Measurements from ENCODE around the gene BRS3.
"Not testable (repeated sequence)": the region's sequence is repeated elsewhere in the genome, so short reads cannot be mapped to it uniquely, and the experiment has no call there.

Gene BRS3

DNA sequence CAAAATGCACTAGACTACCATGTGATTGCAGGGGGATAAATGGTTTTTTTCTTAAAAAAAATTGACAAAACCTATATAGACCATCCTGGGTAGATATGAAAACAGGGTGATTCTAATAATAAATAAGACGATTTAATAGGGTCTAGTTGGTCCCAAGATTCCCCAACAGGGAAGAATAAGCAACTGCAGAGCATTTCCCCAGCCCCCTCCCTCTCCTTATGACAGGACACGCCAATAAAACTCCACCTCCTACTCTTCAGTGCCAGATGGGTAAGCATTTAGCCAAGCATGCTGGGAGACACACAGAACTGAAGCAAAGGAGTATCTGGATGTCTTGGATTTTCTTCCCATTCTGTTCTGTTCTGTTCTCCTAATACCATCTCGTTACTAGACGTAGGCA is at the start of gene BRS3:
BRS3 (plus strand) TSS at position 301 of the 400 bp plus-strand sequence. CDS start 168 bp downstream, outside the sequence.
- Histone ChIP-seq H3K4me3 (no peak within 1 kb of the TSS), H3K27ac (no peak within 1 kb of the TSS)

DNA sequence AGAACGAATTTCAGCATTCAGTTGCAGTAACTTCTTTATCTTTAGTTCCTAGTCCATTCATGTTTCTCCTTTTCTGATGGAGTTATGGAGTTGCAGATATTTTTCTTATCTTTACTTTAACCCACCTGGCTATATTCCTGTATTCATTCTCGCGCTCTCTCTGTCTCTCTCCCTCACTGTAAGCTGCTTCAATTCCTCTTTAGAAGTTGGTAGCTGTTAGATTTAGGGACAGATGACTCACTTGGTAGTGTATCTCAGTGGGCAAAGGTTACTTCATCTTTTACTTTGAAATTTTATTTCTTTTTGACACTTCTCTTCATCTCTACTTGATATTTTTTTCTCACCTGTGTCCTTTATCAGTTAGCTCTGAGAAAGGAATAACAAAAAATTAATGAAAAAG is 49.6 kb upstream of the BRS3 start:
- H3K4me3 ChIP-seq: no peak overlapping the region
- no peak overlapping the region for H3K27ac ChIP-seq

DNA sequence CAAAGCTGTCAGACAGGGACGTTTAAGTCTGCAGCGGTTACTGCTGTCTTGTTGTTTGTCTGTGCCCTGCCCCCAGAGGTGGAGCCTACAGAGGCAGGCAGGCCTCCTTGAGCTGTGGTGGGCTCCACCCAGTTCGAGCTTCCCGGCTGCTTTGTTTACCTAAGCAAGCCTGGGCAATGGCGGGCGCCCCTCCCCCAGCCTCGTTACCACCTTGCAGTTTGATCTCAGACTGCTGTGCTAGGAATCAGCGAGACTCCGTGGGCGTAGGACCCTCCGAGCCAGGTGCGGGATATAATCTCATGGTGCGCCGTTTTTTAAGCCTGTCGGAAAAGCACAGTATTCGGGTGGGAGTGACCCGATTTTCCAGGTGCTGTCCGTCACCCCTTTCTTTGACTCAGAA is 42.1 kb upstream of the BRS3 start:
- H3K4me3 ChIP-seq, H3K27ac ChIP-seq: not testable (repeated sequence)

DNA sequence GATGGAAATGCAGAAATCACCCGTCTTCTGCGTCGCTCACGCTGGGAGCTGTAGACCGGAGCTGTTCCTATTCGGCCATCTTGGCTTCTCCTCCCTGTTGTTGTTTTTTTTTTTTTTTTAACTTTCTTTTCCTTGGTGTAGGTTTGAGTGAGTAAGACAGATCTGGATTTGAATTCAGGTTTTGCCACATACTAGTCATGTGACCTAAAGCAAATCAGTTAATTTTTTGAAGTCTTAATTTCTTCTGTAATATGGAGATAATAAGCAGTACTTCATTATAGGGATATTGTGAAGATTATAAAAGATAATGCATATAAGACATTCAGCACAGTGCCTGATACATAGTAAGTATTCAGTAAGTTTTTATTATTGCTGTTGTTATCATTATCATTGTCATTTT is 41.5 kb upstream of the BRS3 start:
- H3K4me3 ChIP-seq: no peak overlapping the region
- H3K27ac ChIP-seq: no peak overlapping the region

DNA sequence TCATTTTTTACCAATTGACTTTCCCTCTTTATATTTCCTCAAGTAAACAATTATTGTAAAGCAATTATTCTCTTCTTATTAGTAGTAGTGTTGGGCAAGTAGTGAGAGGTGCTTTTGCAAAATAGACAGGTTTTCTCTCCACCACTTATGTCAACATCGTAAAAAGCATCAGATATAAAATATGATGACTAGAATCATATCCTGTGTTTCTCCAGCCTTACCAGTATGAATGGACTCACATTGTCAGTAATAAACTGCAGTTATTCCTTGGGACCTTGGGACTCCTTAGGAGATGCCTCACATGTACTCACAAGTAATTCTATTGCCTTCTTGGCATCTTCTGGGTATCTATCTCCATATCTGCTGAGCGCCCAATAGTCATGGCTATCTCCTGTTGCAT is 40.4 kb upstream of the BRS3 start:
- Histone ChIP-seq H3K27ac (no peak overlapping the region), H3K4me3 (no peak overlapping the region)

DNA sequence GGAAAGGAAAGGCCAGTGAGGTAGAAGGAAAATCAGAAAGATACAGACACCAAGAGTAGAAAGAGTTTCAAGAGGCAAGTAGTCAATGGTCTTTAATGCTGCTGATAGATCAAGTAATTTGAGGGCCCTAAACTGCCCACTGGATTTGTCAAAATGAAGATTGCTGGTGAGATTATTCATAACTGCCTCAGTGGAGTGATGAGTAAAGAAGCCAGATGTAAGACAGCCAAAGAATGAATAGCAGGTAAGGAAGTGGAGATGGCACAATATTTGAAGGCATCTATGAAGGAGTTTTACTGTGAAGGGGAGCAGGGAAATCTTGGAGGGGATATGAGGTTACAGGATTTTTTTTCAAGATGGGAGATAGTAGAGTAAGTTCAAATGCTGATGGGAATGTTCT is 39.8 kb upstream of the BRS3 start:
- H3K4me3 ChIP-seq: no peak overlapping the region
- no peak overlapping the region for H3K27ac ChIP-seq

DNA sequence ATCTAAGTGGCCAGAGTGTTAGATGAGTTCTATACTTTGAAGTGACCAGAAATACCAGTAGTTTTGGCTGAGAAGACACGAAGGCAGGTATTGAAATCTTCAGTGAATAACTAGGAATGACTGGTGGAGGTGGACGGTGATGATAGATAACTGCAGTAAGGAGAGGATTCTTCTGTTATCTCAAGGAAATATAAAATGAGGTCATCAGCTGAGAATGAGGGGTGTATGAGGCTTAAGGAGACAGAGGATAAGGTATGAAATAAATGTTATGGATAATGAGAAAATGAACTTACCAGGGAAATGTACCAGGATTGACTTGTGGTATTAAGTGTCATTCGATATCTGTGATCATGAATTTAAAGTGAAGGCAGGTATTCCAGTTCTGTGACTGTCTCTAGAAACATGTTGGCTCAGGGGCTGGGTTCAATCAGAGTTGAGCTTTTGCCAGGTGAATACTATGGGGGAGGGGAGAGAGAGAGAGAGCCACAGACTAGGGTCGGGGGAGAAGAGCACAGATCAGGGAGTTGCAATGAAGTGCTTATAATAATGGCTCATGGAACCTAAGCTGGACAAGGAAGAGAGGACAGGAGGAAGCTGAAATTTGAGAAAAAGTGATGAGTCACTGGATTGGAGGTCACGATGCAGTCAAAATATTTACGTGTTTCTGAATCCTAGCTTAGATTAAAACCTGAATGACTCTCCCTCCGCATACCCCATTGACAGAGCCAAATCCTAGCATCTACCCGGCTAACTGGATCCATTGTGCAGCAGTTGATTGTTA is 37.5 kb upstream of the BRS3 start:
- Histone ChIP-seq H3K27ac (no peak overlapping the region), H3K4me3 (no peak overlapping the region)

DNA sequence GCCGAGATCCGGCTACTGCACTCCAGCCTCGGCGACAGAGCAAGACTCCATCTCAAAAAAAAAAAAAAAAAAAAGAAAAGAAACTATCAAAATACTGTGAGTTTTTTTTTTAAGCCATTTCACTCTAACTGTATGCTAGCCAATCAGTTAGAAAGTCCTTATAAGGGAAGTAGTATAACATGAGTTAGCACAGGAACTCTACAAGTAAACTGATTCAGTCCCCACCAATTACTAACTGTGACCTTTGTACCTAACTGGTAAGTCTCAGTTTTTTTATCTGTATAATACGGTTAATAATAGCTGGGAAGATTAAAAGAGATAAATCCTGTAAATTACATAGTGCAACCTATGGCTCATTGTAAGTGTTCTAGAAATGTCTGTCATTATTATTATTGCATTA is 35.1 kb upstream of the BRS3 start:
- no peak overlapping the region for H3K27ac ChIP-seq
- no peak overlapping the region for H3K4me3 ChIP-seq

DNA sequence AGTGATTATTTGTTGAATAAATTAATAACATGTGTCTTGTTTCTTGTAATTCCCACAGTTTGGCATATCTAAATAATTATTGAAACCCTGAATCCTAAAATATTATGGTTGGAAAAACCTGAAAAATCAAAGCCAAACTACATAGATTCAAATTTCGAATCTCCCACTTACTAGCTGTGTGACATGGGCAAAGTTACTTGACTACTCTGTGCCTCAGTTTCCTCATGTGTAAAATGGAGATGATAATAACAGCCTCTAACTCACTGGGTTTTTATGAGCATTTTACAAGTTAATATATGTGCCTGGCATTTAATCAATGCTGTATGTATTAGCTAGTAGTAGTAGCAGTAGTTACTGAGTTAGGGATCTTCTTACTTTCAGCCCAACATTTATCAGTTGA is 34.6 kb upstream of the BRS3 start:
- no peak overlapping the region for H3K27ac ChIP-seq
- H3K4me3 ChIP-seq: no peak overlapping the region

DNA sequence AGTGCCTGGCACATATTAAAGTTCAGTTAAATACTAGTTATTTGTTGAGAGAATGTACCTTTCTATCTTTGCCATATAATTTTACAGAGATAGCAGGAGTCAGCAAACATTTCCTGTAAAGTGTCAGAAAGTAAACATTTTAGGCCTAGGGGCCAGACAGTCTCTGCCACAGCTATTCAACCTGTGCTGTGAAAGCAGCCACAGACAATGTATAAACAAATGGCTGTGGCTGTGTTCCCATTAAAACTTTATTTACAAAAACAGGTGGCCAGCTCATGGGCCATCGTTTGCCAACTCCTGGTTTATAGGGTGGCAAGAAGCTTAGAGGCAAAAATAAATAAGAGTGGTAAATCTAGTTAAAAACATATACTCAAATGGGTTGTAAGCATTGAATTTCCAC is 34.0 kb upstream of the BRS3 start:
- Histone ChIP-seq H3K27ac (no peak overlapping the region), H3K4me3 (no peak overlapping the region)

DNA sequence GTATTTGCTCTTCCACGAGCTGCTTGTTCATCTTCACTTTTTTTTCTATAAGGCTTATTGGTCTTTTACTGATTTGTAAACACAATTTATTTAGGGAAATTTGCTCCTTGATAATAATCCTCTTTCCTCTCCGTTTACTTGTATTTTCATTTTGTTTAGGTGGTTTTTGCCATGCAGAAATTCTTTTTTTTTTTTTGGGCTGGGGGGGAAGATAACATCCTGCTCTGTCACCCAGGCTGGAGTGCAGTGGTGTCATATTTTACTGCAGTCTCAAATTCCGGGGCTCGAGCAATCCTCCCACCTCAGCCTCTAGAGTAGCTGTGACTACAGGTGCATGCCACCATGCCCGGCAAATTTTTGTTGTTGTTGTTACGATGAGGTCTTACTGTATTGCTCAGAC is 31.6 kb upstream of the BRS3 start:
- H3K27ac ChIP-seq: no peak overlapping the region
- H3K4me3 ChIP-seq: no peak overlapping the region

DNA sequence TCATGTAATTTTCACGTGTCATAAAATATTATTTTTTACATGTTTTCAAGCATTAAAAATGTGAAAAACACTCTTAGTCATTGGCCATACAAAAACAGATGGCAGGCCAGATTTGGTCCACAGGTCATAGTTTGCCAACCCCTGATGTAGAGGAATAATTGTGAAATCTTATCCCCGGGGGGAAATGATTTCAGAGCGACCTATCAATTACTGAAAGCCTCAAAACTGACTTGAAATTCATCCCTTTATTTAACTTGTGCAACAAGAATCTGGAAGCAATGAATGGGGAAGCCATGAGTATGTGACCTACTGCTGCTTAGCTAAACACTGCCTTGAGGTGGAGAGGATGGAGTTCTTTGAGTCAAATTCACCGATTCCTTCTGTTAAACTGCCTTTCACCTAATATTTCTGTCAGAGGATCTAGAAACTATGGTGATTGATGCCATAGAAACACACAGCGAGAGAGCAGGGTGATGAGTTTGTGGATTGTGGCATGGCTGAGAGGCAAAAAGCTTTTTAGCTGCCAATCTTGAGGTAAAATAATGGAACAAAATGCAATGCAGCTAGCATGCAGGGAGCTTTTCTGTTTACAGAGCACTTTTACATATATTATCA is 30.3 kb upstream of the BRS3 start:
- Histone ChIP-seq H3K4me3 (no peak overlapping the region), H3K27ac (no peak overlapping the region)

DNA sequence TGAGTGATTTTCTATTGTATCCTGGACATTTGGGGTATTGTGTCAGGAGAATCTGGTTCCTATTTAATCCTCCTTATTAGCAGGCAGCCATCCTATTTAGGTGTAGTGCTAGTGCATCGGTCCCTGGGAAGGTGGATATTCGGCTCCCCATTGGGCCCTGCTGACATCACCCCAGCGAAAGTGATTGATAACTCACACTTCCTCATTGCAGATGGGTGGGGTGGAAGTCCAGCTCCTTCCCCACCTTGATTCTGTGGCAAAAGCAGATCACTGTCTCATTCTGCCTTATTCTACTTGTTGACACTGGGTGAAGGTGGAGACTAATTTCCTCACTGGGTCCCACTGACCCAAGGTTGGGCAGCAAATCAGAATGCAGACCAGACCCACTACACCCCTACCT is 23.2 kb upstream of the BRS3 start:
- Histone ChIP-seq H3K4me3 (no peak overlapping the region), H3K27ac (no peak overlapping the region)

DNA sequence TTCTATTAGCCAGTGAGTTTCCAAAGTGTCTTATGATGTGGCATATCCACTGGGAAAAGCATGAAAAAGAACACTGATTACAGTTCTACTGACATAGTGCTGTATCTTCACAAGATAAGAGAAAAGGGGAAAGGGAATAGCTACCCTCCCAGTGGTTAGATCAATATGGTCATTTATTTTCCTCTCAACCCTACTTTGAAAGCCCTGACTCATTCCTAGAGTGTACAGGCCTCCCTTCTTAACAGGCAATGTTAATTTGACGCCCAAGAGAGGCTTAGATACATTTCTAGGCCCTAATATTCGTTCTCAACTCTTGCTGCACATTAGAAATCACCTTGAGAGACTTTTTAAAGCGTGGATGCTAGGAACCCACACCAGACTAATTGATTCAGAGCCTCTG is 20.4 kb upstream of the BRS3 start:
- H3K27ac ChIP-seq: no peak overlapping the region
- no peak overlapping the region for H3K4me3 ChIP-seq

DNA sequence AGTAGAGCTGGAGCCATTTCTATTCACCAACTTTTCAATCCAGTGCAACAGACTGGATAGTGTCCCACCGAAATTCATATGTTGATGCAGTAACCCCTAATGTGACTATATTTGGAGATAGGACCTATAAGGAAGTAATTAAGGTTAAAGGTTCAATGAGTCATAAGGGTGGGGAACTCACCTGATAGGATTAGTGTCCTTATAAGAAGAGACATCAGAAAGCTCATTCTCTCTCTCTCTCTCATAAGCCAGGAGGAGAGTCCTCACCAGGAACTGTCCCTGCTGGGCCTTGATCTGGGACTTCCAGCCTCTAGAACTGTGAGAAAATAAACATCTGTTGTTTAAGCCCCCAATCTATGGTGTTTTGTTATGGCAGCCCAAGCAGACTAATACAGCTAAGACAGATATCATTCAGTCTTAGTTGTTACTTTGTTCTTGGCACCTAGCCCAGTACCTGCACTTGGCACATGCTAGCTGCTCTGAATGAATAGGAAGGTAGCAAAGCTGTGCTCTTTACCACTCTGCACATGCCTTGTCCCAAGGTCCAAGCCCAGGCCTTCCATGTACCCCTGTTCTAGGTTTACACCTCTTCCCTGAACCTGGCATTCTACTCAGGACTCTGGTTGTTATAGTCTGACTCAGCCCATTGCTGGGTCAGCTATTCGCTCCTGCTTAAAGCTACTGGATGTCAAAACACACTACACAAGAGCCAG is 19.2 kb upstream of the BRS3 start:
- Histone ChIP-seq H3K4me3 (no peak overlapping the region), H3K27ac (no peak overlapping the region)

DNA sequence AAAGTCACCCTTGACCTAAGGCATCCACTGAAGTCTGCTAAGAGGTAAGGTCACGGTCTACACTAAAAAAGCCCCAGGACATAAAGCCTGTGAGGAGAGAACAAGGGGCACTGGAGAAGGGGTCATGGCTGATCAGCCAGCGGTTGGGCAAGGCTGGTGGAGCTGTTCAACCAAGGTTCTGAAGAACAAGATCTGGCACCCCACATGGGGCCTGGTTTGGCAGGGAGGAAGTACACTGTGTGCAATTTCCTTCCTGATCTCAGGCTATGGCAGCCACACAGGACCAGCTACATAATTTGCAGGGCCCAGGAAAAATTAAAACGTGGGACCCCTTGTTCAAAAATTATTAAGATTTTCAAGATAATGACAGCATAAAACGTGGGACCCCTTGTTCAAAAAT is 14.1 kb upstream of the BRS3 start:
- H3K27ac ChIP-seq: no peak overlapping the region

DNA sequence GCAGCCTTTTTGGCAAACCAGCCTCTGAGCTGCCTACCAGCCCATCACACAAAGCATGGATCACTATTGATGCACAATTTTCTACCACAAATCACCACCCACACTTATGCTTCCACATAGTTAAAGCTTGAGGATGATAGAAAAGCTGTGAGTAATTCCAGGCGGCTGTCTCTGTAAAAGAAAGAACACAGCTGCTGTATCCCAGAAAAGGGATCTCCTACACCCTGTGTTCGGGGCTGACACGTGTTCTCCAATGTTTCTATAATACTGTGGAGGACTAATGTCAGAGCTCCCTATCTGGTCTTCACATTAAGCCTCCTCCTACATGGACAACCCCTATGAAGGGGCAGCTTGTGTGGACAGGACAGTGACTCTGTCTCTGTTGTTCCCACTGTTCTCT is 12.5 kb upstream of the BRS3 start:
- no peak overlapping the region for H3K4me3 ChIP-seq
- H3K27ac ChIP-seq: no peak overlapping the region

More for the DNA sequence above, 14.1 kb upstream of the BRS3 start:
- H3K4me3 ChIP-seq: no peak overlapping the region

DNA sequence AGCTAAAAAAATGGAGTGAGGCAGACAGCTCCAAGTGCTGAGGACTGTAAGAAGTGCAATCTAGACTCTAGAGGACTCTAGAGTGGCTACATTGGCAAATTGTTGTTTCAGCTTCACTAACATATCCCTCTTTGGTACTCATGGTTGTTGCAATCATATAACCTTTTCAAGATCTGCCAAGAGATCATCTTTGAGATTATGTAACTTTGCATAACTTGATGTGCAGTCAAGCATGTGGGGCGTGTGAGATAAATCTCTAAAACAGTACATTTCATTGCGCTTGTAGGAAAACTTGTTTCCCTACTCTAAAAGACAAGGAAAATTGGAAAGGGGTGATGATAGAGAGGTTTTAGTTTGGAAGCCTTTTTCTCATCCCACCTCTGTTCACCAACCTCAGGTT is 11.2 kb upstream of the BRS3 start:
- no peak overlapping the region for H3K27ac ChIP-seq
- H3K4me3 ChIP-seq: no peak overlapping the region

DNA sequence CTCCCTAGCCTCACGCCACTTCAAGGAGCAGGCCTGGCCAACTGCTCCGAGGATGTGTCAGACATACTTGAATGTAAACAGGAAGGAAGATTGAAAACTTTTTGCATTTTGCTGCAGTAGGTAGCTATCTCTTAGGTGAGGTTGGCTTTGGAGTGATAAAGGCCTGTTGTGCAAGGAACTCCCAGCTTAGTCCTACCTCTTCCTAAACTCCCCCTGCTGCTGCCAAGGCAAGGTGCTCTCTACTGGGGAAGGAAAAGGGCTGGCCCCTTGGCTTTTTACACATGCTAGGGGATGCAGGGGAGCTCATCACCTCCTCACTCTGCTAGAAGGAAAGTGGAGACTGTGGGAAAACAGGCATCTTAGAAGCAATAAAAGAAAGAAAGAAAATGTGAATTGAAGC is 10.7 kb upstream of the BRS3 start:
- Histone ChIP-seq H3K27ac (no peak overlapping the region), H3K4me3 (no peak overlapping the region)

DNA sequence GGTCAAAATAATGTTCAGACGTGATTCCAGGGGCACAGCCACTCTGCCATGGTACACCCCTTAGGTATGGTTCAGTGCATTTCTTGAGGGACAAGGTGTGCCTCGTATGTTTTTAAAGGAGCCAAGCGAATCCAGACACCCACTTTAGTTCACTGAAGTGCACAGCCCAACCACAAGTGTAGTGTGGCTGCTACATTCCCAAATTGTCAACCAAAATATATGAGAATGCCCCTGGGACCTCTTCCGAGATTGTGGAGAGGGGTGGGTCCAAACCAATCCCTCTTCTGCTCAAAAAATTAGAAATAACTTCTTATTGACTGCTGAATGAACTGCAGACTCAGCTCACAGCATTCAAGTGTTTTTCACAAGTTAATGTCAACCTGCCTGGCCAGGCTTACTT is 7.4 kb upstream of the BRS3 start:
- Histone ChIP-seq H3K4me3 (no peak overlapping the region), H3K27ac (no peak overlapping the region)

DNA sequence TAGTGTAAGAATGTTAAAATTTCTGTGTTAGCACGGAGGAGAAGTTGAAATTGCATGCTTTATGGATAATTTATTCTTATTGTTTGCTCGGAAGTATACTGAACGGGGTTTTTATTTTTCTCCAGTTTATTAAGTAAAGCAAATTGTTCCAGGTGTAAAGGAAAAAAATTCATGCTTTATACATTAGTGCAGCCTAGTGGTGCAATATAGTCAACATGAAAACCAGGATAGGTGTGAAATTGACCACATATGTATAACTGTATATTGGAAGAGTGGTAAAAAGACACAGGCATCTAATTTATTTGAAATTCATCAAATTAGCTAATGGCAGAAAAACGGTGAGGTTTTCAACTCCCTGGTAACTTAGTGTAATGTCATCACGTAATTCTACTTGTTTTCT is 959 bp downstream of the BRS3 start:
- Histone ChIP-seq H3K4me3 (no peak overlapping the region), H3K27ac (no peak overlapping the region)

Data from skin epidermis (tissue), 12 donors.